Measurements from ENCODE around the gene TMEM163. TPM values are rescaled to one million over a fixed set of nuclear protein-coding genes. Genes with fewer than 3 reads are reported as not detected.

The TMEM163 gene
- total RNA-seq, 1 experiment from 2014 or later, result 0.94 TPM

DNA sequence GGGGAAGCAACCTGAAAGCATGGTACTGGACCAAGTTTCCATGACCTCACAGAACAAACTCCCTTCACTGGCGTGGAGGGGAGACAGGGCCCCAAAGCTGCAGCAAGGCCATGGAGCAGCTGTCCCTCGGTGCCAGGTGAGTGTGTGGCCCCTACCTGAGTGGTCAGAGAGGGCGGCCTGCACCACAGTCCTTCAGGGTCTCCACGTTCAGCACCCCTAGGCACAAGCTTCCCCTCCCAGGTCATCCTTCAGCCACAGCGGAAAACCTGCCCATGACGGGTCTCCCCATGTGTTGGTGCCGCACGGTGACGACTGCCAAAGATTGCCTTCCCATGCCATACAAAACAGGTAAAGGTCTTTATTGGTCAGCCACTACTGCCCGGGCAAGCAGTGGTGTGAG, 263.4 kb downstream of the TMEM163 start (continued):
- TF ChIP-seq SOX15 (CRISPR knock-in tag; IDR thresholded peaks at IDR 0.05) (no peak), ETV6 (CRISPR knock-in tag; IDR thresholded peaks at IDR 0.05) (no peak), E2F1 (CRISPR knock-in tag; IDR thresholded peaks at IDR 0.05) (no peak), NR2C2 (CRISPR knock-in tag; IDR thresholded peaks at IDR 0.05) (no peak), FOXK1 (CRISPR knock-in tag; IDR thresholded peaks at IDR 0.05) (no peak), ZNF263 (CRISPR knock-in tag; IDR thresholded peaks at IDR 0.05; ENCODE audit: low read depth) (no peak), ZNF671 (CRISPR knock-in tag; IDR thresholded peaks at IDR 0.05) (no peak), SMAD4 (CRISPR knock-in tag; IDR thresholded peaks at IDR 0.05) (no peak)

- no peaks in the 10 kb centered on the region for H3K36me3 Mint-ChIP-seq
- DNase-seq (ENCODE audit: low spot score) (no peak), ATAC-seq (no peak)
- POLR2A ChIA-PET, result no interaction called here
- H3K4me1 Mint-ChIP-seq, result peaks cover 10% of the 10 kb centered on the region
- no peaks in the 10 kb centered on the region for H3K9me3 Mint-ChIP-seq
- H3K27ac Mint-ChIP-seq, result no peak overlapping the region
- CTCF ChIA-PET, result interaction anchor here (0.9 kb wide), 1 partner anchor 570 kb away, joined by 3 read pairs; no protein-coding TSS in a partner anchor
- TF ChIP-seq JAZF1 (CRISPR knock-in tag; IDR thresholded peaks at IDR 0.05), result no peak
- TF ChIP-seq, protein P1, sequence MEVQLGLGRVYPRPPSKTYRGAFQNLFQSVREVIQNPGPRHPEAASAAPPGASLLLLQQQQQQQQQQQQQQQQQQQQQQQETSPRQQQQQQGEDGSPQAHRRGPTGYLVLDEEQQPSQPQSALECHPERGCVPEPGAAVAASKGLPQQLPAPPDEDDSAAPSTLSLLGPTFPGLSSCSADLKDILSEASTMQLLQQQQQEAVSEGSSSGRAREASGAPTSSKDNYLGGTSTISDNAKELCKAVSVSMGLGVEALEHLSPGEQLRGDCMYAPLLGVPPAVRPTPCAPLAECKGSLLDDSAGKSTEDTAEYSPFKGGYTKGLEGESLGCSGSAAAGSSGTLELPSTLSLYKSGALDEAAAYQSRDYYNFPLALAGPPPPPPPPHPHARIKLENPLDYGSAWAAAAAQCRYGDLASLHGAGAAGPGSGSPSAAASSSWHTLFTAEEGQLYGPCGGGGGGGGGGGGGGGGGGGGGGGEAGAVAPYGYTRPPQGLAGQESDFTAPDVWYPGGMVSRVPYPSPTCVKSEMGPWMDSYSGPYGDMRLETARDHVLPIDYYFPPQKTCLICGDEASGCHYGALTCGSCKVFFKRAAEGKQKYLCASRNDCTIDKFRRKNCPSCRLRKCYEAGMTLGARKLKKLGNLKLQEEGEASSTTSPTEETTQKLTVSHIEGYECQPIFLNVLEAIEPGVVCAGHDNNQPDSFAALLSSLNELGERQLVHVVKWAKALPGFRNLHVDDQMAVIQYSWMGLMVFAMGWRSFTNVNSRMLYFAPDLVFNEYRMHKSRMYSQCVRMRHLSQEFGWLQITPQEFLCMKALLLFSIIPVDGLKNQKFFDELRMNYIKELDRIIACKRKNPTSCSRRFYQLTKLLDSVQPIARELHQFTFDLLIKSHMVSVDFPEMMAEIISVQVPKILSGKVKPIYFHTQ (CRISPR knock-in tag; IDR thresholded peaks at IDR 0.05), result no peak
- TF ChIP-seq NFE2L1 (CRISPR knock-in tag; IDR thresholded peaks at IDR 0.05), result no peak
- TF ChIP-seq ZNF671 (CRISPR knock-in tag; IDR thresholded peaks at IDR 0.05), result no peak
- TF ChIP-seq, protein P2, sequence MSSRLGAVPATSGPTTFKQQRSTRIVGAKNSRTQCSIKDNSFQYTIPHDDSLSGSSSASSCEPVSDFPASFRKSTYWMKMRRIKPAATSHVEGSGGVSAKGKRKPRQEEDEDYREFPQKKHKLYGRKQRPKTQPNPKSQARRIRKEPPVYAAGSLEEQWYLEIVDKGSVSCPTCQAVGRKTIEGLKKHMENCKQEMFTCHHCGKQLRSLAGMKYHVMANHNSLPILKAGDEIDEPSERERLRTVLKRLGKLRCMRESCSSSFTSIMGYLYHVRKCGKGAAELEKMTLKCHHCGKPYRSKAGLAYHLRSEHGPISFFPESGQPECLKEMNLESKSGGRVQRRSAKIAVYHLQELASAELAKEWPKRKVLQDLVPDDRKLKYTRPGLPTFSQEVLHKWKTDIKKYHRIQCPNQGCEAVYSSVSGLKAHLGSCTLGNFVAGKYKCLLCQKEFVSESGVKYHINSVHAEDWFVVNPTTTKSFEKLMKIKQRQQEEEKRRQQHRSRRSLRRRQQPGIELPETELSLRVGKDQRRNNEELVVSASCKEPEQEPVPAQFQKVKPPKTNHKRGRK (CRISPR knock-in tag; IDR thresholded peaks at IDR 0.05; ENCODE audit: borderline replicate concordance), result no peak
- TF ChIP-seq, protein P3, sequence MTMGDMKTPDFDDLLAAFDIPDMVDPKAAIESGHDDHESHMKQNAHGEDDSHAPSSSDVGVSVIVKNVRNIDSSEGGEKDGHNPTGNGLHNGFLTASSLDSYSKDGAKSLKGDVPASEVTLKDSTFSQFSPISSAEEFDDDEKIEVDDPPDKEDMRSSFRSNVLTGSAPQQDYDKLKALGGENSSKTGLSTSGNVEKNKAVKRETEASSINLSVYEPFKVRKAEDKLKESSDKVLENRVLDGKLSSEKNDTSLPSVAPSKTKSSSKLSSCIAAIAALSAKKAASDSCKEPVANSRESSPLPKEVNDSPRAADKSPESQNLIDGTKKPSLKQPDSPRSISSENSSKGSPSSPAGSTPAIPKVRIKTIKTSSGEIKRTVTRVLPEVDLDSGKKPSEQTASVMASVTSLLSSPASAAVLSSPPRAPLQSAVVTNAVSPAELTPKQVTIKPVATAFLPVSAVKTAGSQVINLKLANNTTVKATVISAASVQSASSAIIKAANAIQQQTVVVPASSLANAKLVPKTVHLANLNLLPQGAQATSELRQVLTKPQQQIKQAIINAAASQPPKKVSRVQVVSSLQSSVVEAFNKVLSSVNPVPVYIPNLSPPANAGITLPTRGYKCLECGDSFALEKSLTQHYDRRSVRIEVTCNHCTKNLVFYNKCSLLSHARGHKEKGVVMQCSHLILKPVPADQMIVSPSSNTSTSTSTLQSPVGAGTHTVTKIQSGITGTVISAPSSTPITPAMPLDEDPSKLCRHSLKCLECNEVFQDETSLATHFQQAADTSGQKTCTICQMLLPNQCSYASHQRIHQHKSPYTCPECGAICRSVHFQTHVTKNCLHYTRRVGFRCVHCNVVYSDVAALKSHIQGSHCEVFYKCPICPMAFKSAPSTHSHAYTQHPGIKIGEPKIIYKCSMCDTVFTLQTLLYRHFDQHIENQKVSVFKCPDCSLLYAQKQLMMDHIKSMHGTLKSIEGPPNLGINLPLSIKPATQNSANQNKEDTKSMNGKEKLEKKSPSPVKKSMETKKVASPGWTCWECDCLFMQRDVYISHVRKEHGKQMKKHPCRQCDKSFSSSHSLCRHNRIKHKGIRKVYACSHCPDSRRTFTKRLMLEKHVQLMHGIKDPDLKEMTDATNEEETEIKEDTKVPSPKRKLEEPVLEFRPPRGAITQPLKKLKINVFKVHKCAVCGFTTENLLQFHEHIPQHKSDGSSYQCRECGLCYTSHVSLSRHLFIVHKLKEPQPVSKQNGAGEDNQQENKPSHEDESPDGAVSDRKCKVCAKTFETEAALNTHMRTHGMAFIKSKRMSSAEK (CRISPR knock-in tag; IDR thresholded peaks at IDR 0.05; ENCODE audit: borderline replicate concordance), result no peak
- no peak for TF ChIP-seq SMAD4 (CRISPR knock-in tag; IDR thresholded peaks at IDR 0.05)
- no peak for TF ChIP-seq NFYB (CRISPR knock-in tag; conservative IDR thresholded peaks at IDR 0.05; ENCODE audit: low read depth)
- no peak for TF ChIP-seq ZNF263 (CRISPR knock-in tag; IDR thresholded peaks at IDR 0.05; ENCODE audit: low read depth)
- TF ChIP-seq, protein P4, sequence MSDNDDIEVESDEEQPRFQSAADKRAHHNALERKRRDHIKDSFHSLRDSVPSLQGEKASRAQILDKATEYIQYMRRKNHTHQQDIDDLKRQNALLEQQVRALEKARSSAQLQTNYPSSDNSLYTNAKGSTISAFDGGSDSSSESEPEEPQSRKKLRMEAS (CRISPR knock-in tag; IDR thresholded peaks at IDR 0.05), result no peak
- TF ChIP-seq, protein P5, sequence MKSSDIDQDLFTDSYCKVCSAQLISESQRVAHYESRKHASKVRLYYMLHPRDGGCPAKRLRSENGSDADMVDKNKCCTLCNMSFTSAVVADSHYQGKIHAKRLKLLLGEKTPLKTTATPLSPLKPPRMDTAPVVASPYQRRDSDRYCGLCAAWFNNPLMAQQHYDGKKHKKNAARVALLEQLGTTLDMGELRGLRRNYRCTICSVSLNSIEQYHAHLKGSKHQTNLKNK (CRISPR knock-in tag; IDR thresholded peaks at IDR 0.05), result no peak
- no peak for TF ChIP-seq MLX (CRISPR knock-in tag; IDR thresholded peaks at IDR 0.05)
- no peak for TF ChIP-seq TP53 (CRISPR knock-in tag; IDR thresholded peaks at IDR 0.05)
- no peak for TF ChIP-seq TEAD4 (CRISPR knock-in tag; IDR thresholded peaks at IDR 0.05)
- no peak for TF ChIP-seq CREM (CRISPR knock-in tag; IDR thresholded peaks at IDR 0.05)
- TF ChIP-seq, protein P6, sequence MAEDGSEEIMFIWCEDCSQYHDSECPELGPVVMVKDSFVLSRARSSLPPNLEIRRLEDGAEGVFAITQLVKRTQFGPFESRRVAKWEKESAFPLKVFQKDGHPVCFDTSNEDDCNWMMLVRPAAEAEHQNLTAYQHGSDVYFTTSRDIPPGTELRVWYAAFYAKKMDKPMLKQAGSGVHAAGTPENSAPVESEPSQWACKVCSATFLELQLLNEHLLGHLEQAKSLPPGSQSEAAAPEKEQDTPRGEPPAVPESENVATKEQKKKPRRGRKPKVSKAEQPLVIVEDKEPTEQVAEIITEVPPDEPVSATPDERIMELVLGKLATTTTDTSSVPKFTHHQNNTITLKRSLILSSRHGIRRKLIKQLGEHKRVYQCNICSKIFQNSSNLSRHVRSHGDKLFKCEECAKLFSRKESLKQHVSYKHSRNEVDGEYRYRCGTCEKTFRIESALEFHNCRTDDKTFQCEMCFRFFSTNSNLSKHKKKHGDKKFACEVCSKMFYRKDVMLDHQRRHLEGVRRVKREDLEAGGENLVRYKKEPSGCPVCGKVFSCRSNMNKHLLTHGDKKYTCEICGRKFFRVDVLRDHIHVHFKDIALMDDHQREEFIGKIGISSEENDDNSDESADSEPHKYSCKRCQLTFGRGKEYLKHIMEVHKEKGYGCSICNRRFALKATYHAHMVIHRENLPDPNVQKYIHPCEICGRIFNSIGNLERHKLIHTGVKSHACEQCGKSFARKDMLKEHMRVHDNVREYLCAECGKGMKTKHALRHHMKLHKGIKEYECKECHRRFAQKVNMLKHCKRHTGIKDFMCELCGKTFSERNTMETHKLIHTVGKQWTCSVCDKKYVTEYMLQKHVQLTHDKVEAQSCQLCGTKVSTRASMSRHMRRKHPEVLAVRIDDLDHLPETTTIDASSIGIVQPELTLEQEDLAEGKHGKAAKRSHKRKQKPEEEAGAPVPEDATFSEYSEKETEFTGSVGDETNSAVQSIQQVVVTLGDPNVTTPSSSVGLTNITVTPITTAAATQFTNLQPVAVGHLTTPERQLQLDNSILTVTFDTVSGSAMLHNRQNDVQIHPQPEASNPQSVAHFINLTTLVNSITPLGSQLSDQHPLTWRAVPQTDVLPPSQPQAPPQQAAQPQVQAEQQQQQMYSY (CRISPR knock-in tag; IDR thresholded peaks at IDR 0.05), result no peak
- no peak overlapping the region for H3K4me3 Mint-ChIP-seq
- H3K27me3 Mint-ChIP-seq (ENCODE audit: low read depth), result no peaks in the 10 kb centered on the region
Observed at GRCh38 chr2:134454931-134455330, 263.9 kb downstream of the TMEM163 start.

Data from WTC11 (cell line).